ENCODE results near the gene MPG.

Gene MPG

DNA sequence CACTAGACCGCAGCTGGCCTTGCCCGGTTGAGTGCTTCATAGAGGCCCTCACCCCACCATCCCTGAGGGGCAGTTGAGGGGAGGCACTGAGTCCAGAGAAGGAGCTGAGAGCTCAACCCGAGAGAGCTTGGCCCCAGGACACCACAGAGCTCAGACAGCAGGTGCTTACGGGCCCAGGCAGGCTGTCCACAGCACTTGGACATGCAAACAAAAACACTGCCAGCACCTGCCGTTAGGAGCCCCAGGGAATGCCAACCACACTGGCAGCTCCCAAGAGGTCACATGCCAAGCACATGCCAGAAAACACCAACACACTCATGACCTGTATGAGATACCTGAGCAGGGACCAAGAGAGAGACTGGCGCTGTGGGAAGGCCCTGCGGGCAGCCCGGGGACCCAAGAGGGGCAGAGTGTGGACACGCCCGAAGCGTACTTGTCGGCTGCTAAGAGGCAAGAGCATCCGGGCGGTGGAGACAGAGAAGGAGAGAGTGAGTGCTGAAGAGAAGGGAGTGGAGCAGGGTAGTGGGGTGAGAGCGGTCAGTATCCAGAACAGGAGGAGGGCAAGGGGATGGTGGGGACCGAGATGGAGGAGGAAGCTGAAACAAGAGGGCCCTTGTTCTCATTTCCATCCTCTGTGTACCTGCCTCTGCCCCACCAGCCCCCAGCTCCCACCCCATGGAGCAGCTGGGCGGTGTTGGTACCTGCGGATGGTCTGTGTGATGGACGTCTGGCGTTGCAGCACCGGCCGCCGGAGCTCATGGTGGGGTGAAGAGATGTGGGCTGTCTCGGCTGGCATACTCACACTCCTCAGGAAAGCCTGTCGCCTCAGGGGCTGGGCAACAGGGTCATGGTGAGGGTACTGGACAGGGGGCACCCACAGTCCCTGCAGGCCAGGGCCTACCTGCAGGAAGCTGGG is 13.8 kb upstream of the MPG start:
- DNase-seq (ENCODE audit: low read depth): no peak
- no peak overlapping the region for H3K4me3 ChIP-seq (ENCODE audit: low read depth, low read length)

DNA sequence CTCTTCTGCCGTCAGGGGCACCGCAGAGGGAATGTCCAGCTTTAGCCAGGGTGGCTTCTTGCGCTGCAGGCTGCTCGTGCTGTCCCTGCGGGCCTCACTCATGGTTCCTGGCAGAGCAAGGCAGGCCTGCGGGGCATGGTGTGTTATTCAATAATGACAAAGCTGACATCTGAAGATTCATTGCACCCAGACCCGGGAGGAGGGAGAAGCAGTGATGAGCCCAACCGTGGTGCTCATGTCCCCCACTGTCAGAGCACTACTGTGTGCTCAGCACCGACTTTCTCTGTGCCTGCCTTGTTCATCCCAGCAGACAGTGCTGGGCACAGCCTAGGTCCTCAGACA is 13.1 kb upstream of the MPG start:
- H3K4me3 ChIP-seq (ENCODE audit: low read depth, low read length): no peak overlapping the region

DNA sequence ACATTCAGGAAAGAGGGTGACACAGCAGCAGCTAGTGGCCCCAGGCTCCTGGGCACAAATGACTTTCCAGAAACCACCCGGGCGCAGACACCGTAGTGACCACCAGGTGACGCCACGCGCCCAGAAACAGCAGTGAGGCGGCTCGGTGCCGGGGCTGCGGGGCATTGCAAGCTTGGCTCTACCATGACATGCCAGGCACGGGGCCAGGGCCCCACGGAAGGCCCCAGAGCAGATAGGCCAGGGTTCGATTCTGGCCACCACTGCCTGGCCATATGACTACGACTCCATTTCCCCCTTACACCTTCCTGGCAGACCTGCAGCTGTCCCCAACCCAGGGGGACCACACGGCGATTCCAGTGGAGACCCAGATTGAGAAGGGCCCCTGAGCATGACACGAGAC is 12.3 kb upstream of the MPG start:
- no peak overlapping the region for H3K4me3 ChIP-seq (ENCODE audit: low read depth, low read length)
- no peak for DNase-seq (ENCODE audit: low read depth)

More for the DNA sequence above, 13.1 kb upstream of the MPG start:
- DNase-seq (ENCODE audit: low read depth): no peak

DNA sequence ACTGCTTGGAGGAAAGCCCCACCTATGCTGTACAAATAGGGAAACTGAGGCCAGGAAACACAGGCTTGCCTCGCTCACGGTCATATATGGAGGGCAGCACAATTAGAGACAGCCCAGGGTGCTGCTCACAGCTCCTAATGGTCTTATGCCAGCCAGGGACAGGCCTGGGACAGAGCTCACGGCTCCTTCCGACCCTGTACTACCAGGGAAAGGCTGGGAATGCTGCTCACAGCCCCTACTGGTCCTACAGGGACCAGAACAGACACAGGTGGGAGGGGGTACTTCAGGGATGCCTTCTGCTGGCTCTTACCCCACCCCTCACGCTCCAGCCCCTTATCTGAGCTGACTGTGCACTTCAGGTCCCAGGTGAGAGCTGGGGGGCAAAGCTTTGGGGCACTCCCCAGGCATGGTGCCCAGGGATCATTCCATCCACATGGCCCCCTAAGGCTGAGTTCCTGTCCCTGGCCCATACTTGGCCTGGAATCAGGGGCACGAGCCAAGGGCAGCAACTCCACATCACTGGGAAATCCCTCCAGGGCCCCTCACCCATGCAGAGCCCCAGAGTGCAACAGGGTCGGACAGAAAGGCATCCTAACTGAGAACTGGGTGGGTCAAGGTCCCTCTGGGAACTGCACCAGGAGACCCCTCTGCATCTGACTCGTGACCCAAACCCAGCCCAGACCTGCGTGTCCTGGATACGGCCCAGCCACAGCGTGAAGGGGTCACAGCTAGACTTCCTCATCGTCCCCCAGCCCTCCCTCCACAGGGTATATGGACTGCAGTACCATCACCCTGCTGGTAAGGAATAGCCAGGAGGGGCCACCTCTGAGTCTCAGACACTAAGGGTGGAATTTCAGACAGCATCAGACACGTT is 11.5 kb upstream of the MPG start:
- DNase-seq (ENCODE audit: low read depth): no peak
- no peak overlapping the region for H3K4me3 ChIP-seq (ENCODE audit: low read depth, low read length)

DNA sequence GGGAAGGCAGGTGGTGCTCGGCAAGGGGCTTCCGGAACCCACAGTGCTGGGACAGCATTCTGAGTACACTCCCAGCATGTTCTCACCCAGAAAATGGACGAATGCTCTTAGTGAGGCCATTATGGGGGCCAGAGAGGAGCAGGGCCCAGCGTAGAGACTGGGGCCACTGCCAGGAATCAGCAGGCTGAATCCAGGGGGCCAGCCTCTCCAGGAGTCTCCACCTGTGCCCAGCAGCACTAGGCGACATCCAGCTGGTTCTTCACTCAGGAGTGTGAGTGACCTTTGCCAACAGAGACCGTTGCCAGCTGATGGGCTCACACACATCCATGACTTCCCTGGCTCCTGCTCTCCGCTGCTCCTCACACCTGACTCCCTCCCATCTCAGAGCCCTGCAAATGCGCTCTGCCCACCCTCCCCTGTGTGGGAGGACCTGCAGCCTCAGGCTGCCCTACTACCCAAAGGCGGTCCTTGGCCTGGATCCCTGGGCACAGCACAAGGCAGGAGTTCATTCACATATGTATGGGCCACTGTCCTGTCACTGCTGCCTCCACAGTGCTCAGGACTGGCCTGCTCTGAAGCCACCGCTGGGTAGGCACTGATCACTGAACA is 10.7 kb upstream of the MPG start:
- no peak for DNase-seq (ENCODE audit: low read depth)
- no peak overlapping the region for H3K4me3 ChIP-seq (ENCODE audit: low read depth, low read length)

DNA sequence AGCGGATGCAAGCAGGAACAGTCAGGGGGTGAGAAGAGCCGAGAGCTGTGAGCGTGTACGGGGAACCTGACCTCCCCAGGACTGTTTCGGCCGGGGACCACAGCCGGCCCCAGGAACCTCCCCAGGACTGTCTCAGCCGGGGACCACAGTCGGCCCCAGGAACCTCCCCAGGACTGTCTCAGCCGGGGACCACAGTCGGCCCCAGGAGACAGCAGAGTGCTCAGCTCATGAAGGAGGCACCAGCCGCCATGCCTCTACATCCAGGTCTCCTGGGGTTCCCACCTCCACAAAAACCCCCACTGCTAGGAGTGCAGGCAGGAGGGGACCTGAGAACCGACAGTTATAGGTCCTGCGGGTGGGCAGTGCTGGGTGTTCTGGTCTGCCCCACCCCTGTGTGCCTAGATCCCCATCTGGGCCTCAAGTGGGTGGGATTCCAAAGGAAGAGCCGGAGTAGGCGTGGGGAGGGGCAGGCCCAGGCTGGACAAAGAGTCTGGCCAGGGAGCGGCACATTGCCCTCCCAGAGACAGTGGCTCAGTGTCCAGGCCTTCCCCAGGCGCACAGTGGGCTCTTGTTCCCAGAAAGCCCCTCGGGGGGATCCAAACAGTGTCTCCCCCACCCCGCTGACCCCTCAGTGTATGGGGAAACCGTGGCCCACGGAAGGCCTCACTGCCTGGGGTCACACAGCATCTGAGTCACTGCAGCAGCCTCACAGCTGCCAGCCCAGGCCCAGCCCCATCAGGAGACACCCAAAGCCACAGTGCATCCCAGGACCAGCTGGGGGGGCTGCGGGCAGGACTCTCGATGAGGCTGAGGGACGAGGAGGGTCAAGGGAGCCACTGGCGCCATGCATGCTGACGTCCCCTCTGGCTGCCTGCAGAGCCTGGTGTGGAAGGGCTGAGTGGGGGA is 9.9 kb upstream of the MPG start:
- H3K4me3 ChIP-seq (ENCODE audit: low read depth, low read length): no peak overlapping the region
- DNase-seq (ENCODE audit: low read depth): no peak

DNA sequence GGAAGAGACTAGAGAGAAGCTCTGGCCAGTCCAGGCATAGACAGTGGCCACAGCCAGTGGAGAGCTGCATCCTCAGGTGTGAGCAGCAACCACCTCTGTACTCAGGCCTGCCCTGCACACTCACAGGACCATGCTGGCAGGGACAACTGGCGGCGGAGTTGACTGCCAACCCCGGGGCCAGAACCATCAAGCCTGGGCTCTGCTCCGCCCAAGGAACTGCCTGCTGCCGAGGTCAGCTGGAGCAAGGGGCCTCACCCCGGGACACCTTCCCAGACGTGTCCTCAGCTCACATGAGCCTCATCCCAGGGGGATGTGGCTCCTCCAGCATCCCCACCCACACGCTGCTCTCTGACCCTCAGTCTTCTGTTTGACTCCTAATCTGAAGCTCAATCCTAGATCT is 8.8 kb upstream of the MPG start:
- no peak for DNase-seq (ENCODE audit: low read depth)
- H3K4me3 ChIP-seq (ENCODE audit: low read depth, low read length): no peak overlapping the region

DNA sequence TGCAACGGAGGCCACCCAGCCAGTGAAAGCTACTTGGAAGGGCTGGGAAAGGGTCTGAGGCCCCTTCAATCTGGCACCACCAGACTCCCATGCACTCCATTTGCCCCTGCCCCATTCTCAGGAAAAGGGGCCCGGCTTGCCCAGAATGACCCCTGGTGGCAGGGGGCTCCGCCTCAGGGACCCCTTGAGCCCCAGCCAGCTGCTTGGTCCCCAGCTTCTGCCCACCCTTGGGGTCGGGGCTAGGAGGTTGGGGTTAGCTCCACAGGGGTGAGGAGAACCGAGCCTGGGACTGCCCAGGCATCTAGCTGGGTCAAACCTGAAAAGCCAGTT is 6.8 kb upstream of the MPG start:
- DNase-seq (ENCODE audit: low read depth): no peak
- peak overlapping the region; percentile 74 for H3K4me3 ChIP-seq (ENCODE audit: low read depth, low read length)

DNA sequence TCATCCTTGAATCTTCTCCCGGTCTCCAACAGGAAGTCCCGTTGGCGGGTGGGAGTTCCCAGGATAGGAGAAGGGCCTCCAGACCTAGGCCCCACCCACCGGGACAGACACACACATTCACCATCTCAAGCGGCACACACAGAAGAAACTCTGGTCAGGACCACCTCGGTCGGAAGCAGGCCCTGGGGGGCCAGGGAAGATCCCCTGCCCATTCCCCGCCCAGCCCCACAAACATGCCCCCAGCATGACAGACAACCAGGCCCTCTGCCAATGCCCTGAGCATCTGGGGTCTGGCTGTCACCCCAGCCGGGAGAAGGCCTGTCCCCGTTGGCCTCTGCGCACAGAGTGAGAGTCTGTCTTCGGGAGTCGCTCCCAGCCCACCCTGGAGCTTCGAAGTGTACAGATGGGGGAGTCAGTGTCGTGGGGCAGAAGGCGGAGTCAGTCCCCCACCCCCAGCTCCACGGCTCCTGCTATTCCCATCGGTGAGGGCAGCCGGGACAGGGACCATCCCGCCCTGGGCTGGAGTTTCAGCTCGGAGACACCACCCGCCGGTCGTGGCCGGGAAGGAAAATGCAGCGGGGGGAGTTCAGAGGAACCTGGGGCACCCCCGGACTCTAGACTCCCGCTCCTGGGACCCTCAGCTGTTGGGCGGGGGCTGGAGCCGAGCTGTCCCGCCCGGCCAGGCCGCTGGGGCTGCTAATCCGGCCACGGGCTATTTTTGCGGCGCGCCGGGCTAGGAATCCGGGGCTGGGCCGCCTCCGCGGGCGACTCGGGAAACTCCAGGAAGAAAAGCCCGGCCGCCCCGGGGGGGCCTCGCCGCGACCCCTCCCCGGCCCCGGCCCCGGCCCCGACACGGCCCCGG is 6.3 kb upstream of the MPG start:
- peak overlapping the region; percentile 74 for H3K4me3 ChIP-seq (ENCODE audit: low read depth, low read length)
- DNase-seq (ENCODE audit: low read depth): no peak

DNA sequence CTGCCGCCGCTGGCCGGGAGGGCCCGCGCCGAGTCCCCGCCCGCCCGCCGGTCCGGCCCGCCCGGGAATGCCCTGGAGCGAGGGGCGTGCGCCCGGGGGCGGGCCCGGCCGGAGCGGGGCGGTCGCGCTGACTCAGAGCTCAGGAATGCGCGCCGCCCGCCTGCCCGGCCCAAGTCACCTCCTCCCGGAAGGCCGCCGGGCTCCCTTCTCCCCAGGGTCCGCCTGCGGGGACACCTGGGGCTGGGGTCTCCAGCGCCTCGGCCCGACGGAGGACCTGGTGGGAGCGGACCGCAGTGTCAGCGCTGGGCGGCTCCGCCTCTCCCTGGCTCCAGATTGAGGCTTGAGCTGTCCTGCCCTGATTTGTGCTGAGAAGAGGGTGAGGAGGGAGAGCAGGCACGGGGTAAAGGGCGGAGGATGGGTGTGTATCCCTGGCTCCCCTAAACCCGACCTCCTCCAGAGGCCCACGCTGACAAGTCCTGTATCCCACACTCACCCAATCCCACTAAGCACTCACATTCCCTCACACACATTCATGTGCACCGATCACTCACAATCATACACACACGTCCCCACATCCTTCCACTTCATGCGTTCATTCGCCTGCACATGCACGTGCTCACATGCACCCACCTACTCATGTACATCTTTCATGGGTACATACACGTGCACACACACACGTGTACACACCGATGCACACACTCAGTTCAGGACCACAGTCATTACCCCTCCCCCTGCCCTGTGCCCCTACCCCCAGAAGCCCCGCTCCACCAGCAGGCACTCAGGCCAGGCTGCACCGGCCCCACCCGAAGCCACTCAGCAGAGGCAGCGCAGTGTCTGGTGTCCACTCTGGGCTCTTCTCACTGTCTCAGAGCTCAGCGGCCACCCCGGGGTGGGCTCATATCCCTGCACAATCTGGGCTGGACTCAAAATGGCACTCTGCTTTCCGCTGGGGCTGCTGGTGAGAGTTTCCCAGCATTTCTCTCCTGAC is 5.2 kb upstream of the MPG start, which contains the start of gene RHBDF1:
Gene RHBDF1 (minus strand): TSS at position 71 of the 988 bp plus-strand sequence. CDS start 7,616 bp downstream, outside the sequence.
- peak within 1 kb of the TSS; percentile 74 for H3K4me3 ChIP-seq (ENCODE audit: low read depth, low read length)
- no peak for DNase-seq (ENCODE audit: low read depth)

DNA sequence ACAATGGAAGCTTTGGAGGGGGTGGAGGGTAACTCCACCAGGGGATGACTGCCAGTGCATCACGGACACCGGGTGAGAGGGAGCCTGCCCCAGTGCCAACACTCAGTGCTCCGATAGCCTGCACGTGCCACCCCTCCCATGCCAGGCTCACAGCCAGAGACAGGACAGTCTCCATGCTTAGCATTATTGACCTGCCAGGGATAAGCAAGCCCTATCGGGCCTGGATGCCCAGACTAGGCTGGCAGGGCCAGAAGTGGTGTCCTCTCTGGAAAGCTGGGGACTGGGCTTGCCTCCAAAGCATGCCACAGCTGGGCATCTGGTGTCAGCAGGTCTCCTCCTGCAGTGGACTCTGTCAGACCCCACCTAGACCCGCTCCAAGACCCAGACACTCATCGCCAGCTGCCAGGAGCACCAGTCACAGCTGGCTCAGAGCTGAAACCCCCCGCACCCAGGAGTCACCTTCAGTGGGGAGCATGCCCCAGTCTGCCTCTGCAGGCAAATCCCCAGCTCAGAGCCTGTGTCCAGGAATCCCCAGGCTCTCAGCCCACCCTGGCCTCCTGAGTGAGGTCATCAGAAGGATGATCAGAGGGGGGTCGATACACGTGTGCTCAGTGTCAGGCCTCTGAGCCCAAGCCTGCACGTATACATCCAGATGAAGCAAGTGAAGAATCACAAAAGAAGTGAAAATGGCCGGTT is 3.8 kb upstream of the MPG start:
- H3K4me3 ChIP-seq (ENCODE audit: low read depth, low read length): no peak overlapping the region
- DNase-seq (ENCODE audit: low read depth): no peak

DNA sequence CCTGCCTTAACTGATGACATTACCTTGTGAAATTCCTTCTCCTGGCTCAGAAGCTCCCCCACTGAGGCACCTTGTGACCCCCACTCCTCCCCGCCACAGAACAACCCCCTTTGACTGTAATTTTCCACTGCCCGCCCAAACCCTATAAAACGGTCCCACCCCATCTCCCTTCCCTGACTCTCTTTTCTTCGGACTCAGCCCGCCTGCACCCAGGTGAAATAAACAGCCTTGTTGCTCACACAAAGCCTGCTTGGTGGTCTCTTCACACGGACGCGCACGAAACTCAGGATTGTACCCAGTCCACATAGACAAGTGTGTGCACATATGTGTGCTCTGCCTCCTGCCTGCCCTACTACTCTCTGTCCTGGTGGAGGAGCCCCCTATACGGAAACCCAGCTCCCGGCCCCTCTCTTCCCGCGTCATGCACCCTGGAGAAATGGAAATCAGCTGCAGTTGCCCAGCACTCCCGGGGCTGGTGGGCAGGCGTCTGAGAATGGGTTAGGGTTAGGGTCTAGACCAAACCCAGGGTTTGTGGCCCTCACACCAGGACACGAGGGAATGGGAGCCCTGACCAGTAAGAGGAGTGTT is 3.2 kb upstream of the MPG start:
- DNase-seq (ENCODE audit: low read depth): no peak
- no peak overlapping the region for H3K4me3 ChIP-seq (ENCODE audit: low read depth, low read length)

DNA sequence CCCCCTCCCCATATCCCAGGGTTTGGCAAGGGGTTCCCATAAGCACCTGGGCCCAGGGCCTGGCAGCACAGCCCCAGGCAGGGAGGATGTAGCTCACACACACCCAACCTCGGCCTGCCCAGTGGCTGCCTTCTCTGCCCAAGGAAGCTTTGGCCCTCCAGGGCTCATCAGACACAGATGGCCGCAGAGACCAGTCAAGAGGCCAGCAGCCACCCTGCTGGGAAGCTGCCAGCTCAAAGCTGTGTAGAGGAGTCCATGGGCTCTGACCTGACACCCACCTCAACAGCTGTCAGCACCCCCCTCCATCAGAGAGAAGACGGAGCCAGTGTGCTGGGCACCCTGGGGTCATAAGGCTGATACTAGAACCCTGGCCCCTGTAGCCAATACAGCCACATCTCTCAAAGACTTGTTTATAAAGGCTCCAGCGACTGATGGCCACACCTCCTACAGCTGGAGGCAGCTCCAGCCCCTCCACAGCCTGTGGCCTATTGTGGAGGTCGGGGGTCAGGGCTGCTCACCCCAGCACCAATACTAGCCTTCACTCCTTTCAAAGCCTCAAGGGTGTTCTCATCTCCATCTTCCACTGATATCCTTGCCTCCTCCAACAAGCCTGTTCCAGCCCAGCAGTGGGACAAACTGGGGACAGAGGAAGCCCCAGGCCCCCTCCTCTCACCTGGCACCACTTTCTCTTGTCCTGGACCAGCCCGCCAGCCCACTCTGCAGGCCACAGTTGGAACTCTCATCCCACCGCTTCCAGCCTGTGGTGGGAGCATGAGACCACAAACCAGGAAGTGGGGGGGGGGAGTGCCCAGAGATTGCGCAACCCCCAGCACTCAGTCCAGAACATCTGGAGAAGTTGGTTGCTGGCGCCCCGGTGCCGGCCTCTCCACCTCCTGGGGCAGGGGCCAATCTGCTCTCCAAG is 2.2 kb upstream of the MPG start:
- H3K4me3 ChIP-seq (ENCODE audit: low read depth, low read length): no peak overlapping the region
- DNase-seq (ENCODE audit: low read depth): peak; percentile 71

DNA sequence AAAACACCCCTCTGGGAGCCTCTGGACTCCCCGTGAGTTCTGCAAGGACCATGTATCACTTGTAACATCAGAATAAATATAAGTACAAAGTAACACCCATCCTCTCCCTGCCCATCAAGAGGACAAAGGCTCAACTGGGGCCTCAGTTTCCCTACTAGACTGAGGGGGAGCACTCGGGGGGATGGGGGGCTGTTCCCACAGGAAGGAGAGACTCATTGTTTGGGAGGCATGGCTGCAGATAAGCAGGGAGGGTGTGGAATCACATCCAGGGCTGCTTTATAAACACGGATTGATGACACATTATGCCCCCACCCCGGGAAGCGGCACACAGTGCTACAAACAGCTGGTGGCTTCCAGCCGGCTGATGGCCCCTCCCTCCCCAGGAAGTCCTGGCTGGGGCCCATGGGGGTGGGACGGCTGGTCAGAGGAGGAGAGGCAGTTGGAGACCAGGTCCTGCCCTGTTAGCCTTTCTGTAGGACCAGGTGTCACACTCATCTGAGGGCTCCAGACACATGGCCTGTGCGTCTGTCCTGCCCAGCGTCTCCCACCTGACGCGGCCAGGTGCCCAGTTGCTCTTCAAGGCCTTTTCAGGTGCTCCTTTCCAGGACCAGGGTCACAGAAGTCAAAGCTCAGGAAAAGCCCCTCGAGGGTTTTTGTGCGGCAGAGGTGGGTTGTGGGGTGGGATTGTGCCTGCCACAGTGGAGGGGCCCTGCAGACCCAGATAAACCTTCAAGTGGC is 1.3 kb upstream of the MPG start:
- DNase-seq (ENCODE audit: low read depth): no peak
- peak overlapping the region; percentile 80 for H3K4me3 ChIP-seq (ENCODE audit: low read depth, low read length)
